HepG2 (cell line): ENCODE data around the gene FRG1. TPM values are rescaled to one million over a fixed set of nuclear protein-coding genes. Genes with fewer than 3 reads are reported as not detected.

Experiments
- ASH2L ChIP-seq: fragments of 300-600, 200-600 bp; sonication (generic); IDR thresholded peaks from 2 replicates; pipeline ENCODE4 v1.7.0; 2017; ENCODE audit warnings: low read depth, mild to moderate bottlenecking, moderate library complexity, mixed read lengths, low read length; ENCODE audit not compliant: insufficient read length
- FOSL2 ChIP-seq: sonication (generic); formaldehyde crosslinking; IDR thresholded peaks from 2 replicates; pipeline ENCODE4 v1.4.0; 2020; ENCODE audit warnings: missing genetic modification reagents
- FOXA1 ChIP-seq, 2 experiments: fragments of 450-650 bp in 1 of 2; sonication (generic) in 1 of 2; formaldehyde crosslinking in 1 of 2; IDR thresholded peaks; 2 replicates each; pipeline versions ENCODE4 v1.4.0 to v1.6.1; 2016 to 2020; ENCODE audit warnings: missing genetic modification reagents in 1 of 2
- HDAC2 ChIP-seq: sonication (generic); formaldehyde crosslinking; IDR thresholded peaks from 2 replicates; pipeline ENCODE4 v1.4.0; 2020; ENCODE audit warnings: missing genetic modification reagents
- MTERF4 ChIP-seq: sonication (generic); formaldehyde crosslinking; IDR thresholded peaks from 2 replicates; pipeline ENCODE4 v1.8.0; 2023; ENCODE audit warnings: mild to moderate bottlenecking, missing genetic modification reagents
- PAXIP1 ChIP-seq: sonication (generic); formaldehyde crosslinking; conservative IDR thresholded peaks from 2 replicates; pipeline ENCODE4 v1.4.0; 2020; ENCODE audit warnings: mild to moderate bottlenecking, missing genetic modification reagents, moderate library complexity
- PRDM10 ChIP-seq: sonication (generic); formaldehyde crosslinking; IDR thresholded peaks from 2 replicates; pipeline ENCODE4 v1.4.0; 2020; ENCODE audit warnings: low read depth, missing genetic modification reagents
- RXRB ChIP-seq: IDR thresholded peaks from 2 replicates; pipeline ENCODE4 v1.6.1; 2016; ENCODE audit warnings: borderline replicate concordance, missing genetic modification reagents, missing compliant biosample characterization
- TCF7 ChIP-seq: sonication (generic); IDR thresholded peaks from 2 replicates; pipeline ENCODE4 v1.6.1; 2016; ENCODE audit warnings: antibody characterized with exemption, low read depth
- ZNF101 ChIP-seq: sonication (generic); formaldehyde crosslinking; IDR thresholded peaks from 2 replicates; pipeline ENCODE4 v1.4.0; 2020; ENCODE audit warnings: mild to moderate bottlenecking, low read depth, missing genetic modification reagents, borderline replicate concordance
- ZNF44 ChIP-seq: sonication (generic); formaldehyde crosslinking; IDR thresholded peaks from 2 replicates; pipeline ENCODE4 v1.5.1; 2020; ENCODE audit warnings: mild to moderate bottlenecking, missing genetic modification reagents
- ZNF576 ChIP-seq: sonication (generic); formaldehyde crosslinking; IDR thresholded peaks from 2 replicates; pipeline ENCODE4 v1.4.0; 2020; ENCODE audit warnings: mild to moderate bottlenecking, missing genetic modification reagents
- ZNF746 ChIP-seq: sonication (generic); formaldehyde crosslinking; IDR thresholded peaks from 2 replicates; pipeline ENCODE4 v1.8.0; 2022; ENCODE audit warnings: mild to moderate bottlenecking, missing genetic modification reagents
- ZNF83 ChIP-seq: sonication (generic); formaldehyde crosslinking; IDR thresholded peaks from 2 replicates; pipeline ENCODE4 v1.4.0; 2020; ENCODE audit warnings: missing genetic modification reagents, mild to moderate bottlenecking, borderline replicate concordance
- polyA plus RNA-seq, 8 experiments: library from polyadenylated mRNA; depleted of rRNA in 3 of 8; stranded (reverse) in 7 of 8; unstranded in 1 of 8; fragments of >200 nt; fragmentation: Illumina TruSeq in 4 of 8; extraction: Trizol in 4 of 8; gene quantifications; 2 replicates each; pipeline versions ENCODE4 v1.2.1 to v1.2.3, GENCODE V29; 2011 to 2016; ENCODE audit warnings: low read depth in 4 of 8, missing spikeins in 1 of 8, mixed read lengths in 1 of 8; ENCODE audit not compliant: insufficient read depth in 1 of 8
- total RNA-seq, 5 experiments: library from RNA; depleted of rRNA; stranded (reverse); fragments of >200 nt; fragmentation: Illumina TruSeq; extraction: Trizol; gene quantifications; 2 replicates each; pipeline ENCODE4 v1.2.3, GENCODE V29; 2016; ENCODE audit warnings: low read depth in 1 of 5
- TF ChIP-seq, protein P1 (sequence below), 2 experiments: sonication (generic) in 1 of 2; formaldehyde crosslinking in 1 of 2; IDR thresholded peaks; 2 replicates each; pipeline versions ENCODE4 v1.4.0 to v1.6.1; 2018 to 2020; ENCODE audit warnings: missing genetic modification reagents in 2 of 2, borderline replicate concordance in 1 of 2, low read depth in 1 of 2, mild to moderate bottlenecking in 1 of 2, missing biosample characterization in 1 of 2

The FRG1 gene
- total and polyA plus RNA-seq, 2 of the 13 experiments (the other 11 are each of a cell fraction or from before 2014, with no cell fraction given), result 5.7 to 42.6 TPM

- TF ChIP-seq PRDM10 (CRISPR knock-in tag), result peak; percentile 67
- TF ChIP-seq PAXIP1 (CRISPR knock-in tag), result peak; percentile 46; the same call in 1 of the 2 replicates
- TF ChIP-seq FOSL2 (CRISPR knock-in tag), result peak; percentile 55; the same call in 1 of the 2 replicates
- peak; percentile 82 for TF ChIP-seq HDAC2 (CRISPR knock-in tag)
- no peak for TF ChIP-seq FOXA1 (IDR thresholded peaks at IDR 0.05)
- TF ChIP-seq FOXA1 (CRISPR knock-in tag; IDR thresholded peaks at IDR 0.05), result no peak
- TF ChIP-seq MTERF4 (CRISPR knock-in tag), result peak; percentile 88
- peak; percentile 89 for TF ChIP-seq ZNF576 (CRISPR knock-in tag)
- TF ChIP-seq RXRB, result peak; percentile 57; the same call in 1 of the 2 replicates
- peak; percentile 85 for TF ChIP-seq ASH2L
- TF ChIP-seq ZNF746, result peak; percentile 15; the same call in 1 of the 2 replicates
- TF ChIP-seq ZNF44 (CRISPR knock-in tag), result peak; percentile 68
- TF ChIP-seq, protein P1, sequence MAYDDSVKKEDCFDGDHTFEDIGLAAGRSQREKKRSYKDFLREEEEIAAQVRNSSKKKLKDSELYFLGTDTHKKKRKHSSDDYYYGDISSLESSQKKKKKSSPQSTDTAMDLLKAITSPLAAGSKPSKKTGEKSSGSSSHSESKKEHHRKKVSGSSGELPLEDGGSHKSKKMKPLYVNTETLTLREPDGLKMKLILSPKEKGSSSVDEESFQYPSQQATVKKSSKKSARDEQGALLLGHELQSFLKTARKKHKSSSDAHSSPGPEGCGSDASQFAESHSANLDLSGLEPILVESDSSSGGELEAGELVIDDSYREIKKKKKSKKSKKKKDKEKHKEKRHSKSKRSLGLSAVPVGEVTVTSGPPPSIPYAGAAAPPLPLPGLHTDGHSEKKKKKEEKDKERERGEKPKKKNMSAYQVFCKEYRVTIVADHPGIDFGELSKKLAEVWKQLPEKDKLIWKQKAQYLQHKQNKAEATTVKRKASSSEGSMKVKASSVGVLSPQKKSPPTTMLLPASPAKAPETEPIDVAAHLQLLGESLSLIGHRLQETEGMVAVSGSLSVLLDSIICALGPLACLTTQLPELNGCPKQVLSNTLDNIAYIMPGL (CRISPR knock-in tag; IDR thresholded peaks at IDR 0.05; ENCODE audit: borderline replicate concordance in 1 of 2, low read depth in 1 of 2), result peak; percentile 95 to 98
- TF ChIP-seq ZNF83 (CRISPR knock-in tag), result no peak
- TF ChIP-seq ZNF101, result no peak
- TF ChIP-seq TCF7, result no peak
Observed at GRCh38 chr4:189940178-189941004, at the start of gene FRG1 (continued).
